Neuronal stem cell (in vitro differentiated cells): ENCODE results near the gene MACROD2.

Experiments
- DNase-seq: peaks from one replicate; pipeline ENCODE4 v3.0.0-alpha.2; 2013; ENCODE audit warnings: low spot score
- H2AFZ ChIP-seq: one replicate; pipeline ENCODE4 v1.6.1; 2013; ENCODE audit warnings: mild to moderate bottlenecking, low read length, inconsistent platforms
- H2AK5ac ChIP-seq: 2 replicates; pipeline ENCODE4 v1.6.1; 2013; ENCODE audit warnings: low read depth, mild to moderate bottlenecking, inconsistent platforms, low read length, moderate library complexity, mixed read lengths
- H2BK120ac ChIP-seq: 2 replicates; pipeline ENCODE4 v1.6.1; 2013; ENCODE audit warnings: low read depth, mild to moderate bottlenecking, inconsistent platforms, low read length, moderate library complexity, mixed read lengths
- H2BK12ac ChIP-seq: one replicate; pipeline ENCODE4 v1.6.1; 2013; ENCODE audit warnings: low read length, inconsistent platforms
- H2BK15ac ChIP-seq: 2 replicates; pipeline ENCODE4 v1.6.1; 2013; ENCODE audit warnings: mild to moderate bottlenecking, low read length, inconsistent platforms, mixed read lengths
- H2BK5ac ChIP-seq: one replicate; pipeline ENCODE4 v1.6.1; 2013; ENCODE audit warnings: inconsistent platforms, mild to moderate bottlenecking, low read length, moderate library complexity
- H3K14ac ChIP-seq: one replicate; pipeline ENCODE4 v1.6.1; 2013; ENCODE audit warnings: low read length, inconsistent platforms
- H3K18ac ChIP-seq: 2 replicates; pipeline ENCODE4 v1.6.1; 2013; ENCODE audit warnings: low read length, inconsistent platforms
- H3K23ac ChIP-seq: 2 replicates; pipeline ENCODE4 v1.6.1; 2013; ENCODE audit warnings: low read depth, mild to moderate bottlenecking, mixed read lengths, low read length, inconsistent platforms; ENCODE audit not compliant: poor library complexity
- H3K27ac ChIP-seq: replicated peaks from 3 replicates; pipeline ENCODE4 v1.5.1; 2013; ENCODE audit warnings: low read length, inconsistent platforms
- H3K27me3 ChIP-seq, 3 experiments: 2 replicates each; pipeline ENCODE4 v1.6.1; 2013; ENCODE audit warnings: low read length in 3 of 3, mild to moderate bottlenecking in 2 of 3, inconsistent platforms in 1 of 3, low read depth in 1 of 3, mixed read lengths in 1 of 3, moderate library complexity in 1 of 3; ENCODE audit not compliant: control insufficient read depth in 3 of 3, insufficient read depth in 3 of 3
- H3K36me3 ChIP-seq, 2 donors: replicated peaks in 1 of 2; 2 replicates each; pipeline ENCODE4 v1.6.1; 2013; ENCODE audit warnings: low read length in 2 of 2; ENCODE audit not compliant: control insufficient read depth in 2 of 2, insufficient read depth in 2 of 2
- H3K4ac ChIP-seq: 2 replicates; pipeline ENCODE4 v1.6.1; 2013; ENCODE audit warnings: inconsistent platforms, mild to moderate bottlenecking, low read length, moderate library complexity
- H3K4me1 ChIP-seq, 2 donors: 1 replicate in 1 of 2; 2 replicates in 1 of 2; pipeline ENCODE4 v1.6.1; 2013; ENCODE audit warnings: low read length in 2 of 2, low read depth in 1 of 2; ENCODE audit not compliant: control insufficient read depth in 2 of 2, insufficient read depth in 1 of 2
- H3K4me2 ChIP-seq: one replicate; pipeline ENCODE4 v1.6.1; 2013; ENCODE audit warnings: mild to moderate bottlenecking, low read length, inconsistent platforms; ENCODE audit not compliant: insufficient read depth, poor library complexity, severe bottlenecking
- H3K4me3 ChIP-seq, 2 donors: 2 replicates each; pipeline ENCODE4 v1.5.1; 2013; ENCODE audit warnings: low read length in 2 of 2, mild to moderate bottlenecking in 2 of 2, inconsistent platforms in 1 of 2, moderate library complexity in 1 of 2
- H3K79me1 ChIP-seq: one replicate; pipeline ENCODE4 v1.6.1; 2013; ENCODE audit warnings: low read depth, mild to moderate bottlenecking, inconsistent platforms, low read length, moderate library complexity
- H3K9ac ChIP-seq: one replicate; pipeline ENCODE4 v1.6.1; 2013; ENCODE audit warnings: mild to moderate bottlenecking, low read depth, low read length, inconsistent platforms; ENCODE audit not compliant: poor library complexity
- H3K9me3 ChIP-seq, 2 donors: replicated peaks in 1 of 2; 2 replicates each; pipeline versions ENCODE3 to v1.6.1; 2013; ENCODE audit warnings: low read length in 2 of 2, mild to moderate bottlenecking in 2 of 2, inconsistent platforms in 1 of 2, low read depth in 1 of 2, mixed read lengths in 1 of 2, moderate library complexity in 1 of 2; ENCODE audit not compliant: control insufficient read depth in 2 of 2, insufficient read depth in 1 of 2
- H4K8ac ChIP-seq: one replicate; pipeline ENCODE4 v1.6.1; 2013; ENCODE audit warnings: low read depth, mild to moderate bottlenecking, inconsistent platforms, low read length, moderate library complexity
- H4K91ac ChIP-seq: one replicate; pipeline ENCODE4 v1.6.1; 2013; ENCODE audit warnings: low read length, low read depth, mild to moderate bottlenecking, inconsistent platforms; ENCODE audit not compliant: poor library complexity
- WGBS, 2 donors: extraction: QIAGEN DNeasy Blood & Tissue Kit; methylation state at CpG; one replicate each; pipeline ENCODE4 v1.1.7; 2013; ENCODE audit warnings: missing lambda C conversion rate in 2 of 2, mixed read lengths in 1 of 2; ENCODE audit not compliant: insufficient read length in 2 of 2, insufficient replicate concordance in 1 of 2; ENCODE audit errors: extremely low coverage in 2 of 2; 5-methylcytosine and 5-hydroxymethylcytosine counted together

MACROD2 gene

DNA sequence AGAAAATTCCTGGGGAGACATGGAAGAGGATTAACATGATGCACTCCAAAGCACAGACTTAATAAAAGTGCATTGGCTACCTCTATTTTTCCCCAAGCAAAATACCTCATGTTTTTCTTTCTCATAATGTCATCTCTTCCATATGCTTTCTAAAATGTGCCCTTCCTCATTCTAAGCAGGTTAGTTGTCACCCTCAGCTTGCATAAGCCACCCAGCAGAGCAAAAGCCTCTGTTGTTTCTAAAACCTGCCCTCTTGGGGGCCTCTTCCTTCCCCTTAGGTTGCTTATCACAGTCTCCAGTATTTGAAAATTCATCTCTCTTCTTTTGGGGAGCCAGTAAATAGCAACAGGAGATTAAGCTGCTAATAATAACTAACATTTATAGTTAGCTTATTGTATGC lies 525.7 kb downstream of the MACROD2 start:
- Histone ChIP-seq H3K27me3 (no peaks in the 10 kb centered on the region), H3K4me3 (no peak overlapping the region), H2BK5ac (no peak overlapping the region), H4K8ac (no peak overlapping the region), H2BK12ac (no peak overlapping the region), H3K9me3 (no peaks in the 10 kb centered on the region), H4K91ac (no peak overlapping the region), H3K4me2 (no peak overlapping the region), H3K79me1 (no peaks in the 10 kb centered on the region), H2AK5ac (no peak overlapping the region), H3K27ac (no peak overlapping the region), H3K18ac (no peak overlapping the region), H3K9ac (no peak overlapping the region), H3K14ac (no peak overlapping the region), H2BK15ac (no peak overlapping the region), H3K4ac (no peak overlapping the region), H3K23ac (no peak overlapping the region), H3K4me1 (peaks cover 0 to 2% of the 10 kb centered on the region in 2 donors), H2AFZ (no peak overlapping the region), H2BK120ac (no peak overlapping the region), H3K36me3 (no peaks in the 10 kb centered on the region)
- DNase-seq: no peak

DNA sequence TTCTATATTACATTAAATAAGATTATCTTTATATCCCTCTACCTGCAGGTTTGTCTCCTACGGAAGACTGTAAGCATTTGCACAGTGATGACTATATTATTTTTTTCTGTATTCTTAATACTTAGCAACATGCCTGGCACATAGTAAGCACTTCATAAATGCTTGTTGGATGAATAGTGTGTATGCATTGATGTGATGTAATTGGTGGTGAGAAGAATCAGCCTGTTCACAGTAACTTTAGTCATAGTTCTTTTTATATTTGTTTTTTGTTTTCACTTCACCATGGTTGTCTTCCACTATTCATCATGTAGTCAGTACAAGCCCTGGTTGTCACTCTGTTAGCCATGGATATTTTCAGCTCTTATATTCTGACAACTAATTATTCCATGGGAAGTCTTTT lies 526.1 kb downstream of the MACROD2 start:
- H3K18ac ChIP-seq: no peak overlapping the region
- WGBS, 2 donors: no CpG with 5 or more reads among the region's 1 CpG
- H3K27me3 ChIP-seq: no peaks in the 10 kb centered on the region
- no peak overlapping the region for H2BK15ac ChIP-seq
- H2AK5ac ChIP-seq: no peak overlapping the region
- H4K91ac ChIP-seq: no peak overlapping the region
- no peak overlapping the region for H4K8ac ChIP-seq
- H3K79me1 ChIP-seq: no peaks in the 10 kb centered on the region
- H2BK12ac ChIP-seq: no peak overlapping the region
- no peaks in the 10 kb centered on the region for H3K36me3 ChIP-seq
- H3K14ac ChIP-seq: no peak overlapping the region
- DNase-seq: no peak
- no peak overlapping the region for H3K23ac ChIP-seq
- no peak overlapping the region for H2BK5ac ChIP-seq
- H2AFZ ChIP-seq: no peak overlapping the region
- peaks cover 0 to 2% of the 10 kb centered on the region in 2 donors for H3K4me1 ChIP-seq
- no peaks in the 10 kb centered on the region for H3K9me3 ChIP-seq
- no peak overlapping the region for H3K4ac ChIP-seq
- no peak overlapping the region for H2BK120ac ChIP-seq
- H3K4me3 ChIP-seq: no peak overlapping the region
- no peak overlapping the region for H3K4me2 ChIP-seq
- H3K27ac ChIP-seq: no peak overlapping the region
- no peak overlapping the region for H3K9ac ChIP-seq

DNA sequence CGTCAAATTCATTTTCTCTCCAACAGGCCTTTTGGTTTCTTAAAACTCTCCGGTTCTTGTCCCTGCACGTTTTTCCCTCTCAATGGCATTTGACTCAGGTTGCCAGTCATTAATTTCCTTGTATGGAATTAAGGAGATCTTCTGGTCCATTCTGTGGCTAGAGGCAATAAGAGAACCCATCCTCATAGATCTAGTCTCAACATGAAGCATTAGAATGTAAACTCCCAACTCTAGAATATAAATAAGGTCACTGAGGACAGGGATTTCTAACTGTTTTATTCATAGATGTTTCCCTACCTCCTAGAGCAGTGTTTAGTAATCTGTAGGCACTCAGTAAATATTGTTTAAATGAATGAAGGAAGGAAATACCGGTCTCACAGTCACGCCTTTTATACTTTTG lies 527.3 kb downstream of the MACROD2 start:
- no peaks in the 10 kb centered on the region for H3K36me3 ChIP-seq
- no peaks in the 10 kb centered on the region for H3K9me3 ChIP-seq
- no peak overlapping the region for H2BK120ac ChIP-seq
- no peak overlapping the region for H3K27ac ChIP-seq
- no peak overlapping the region for H3K14ac ChIP-seq
- H2BK15ac ChIP-seq: no peak overlapping the region
- no peak overlapping the region for H3K4me3 ChIP-seq
- H4K91ac ChIP-seq: no peak overlapping the region
- WGBS, 2 donors: no CpG with 5 or more reads among the region's 5 CpGs
- no peak overlapping the region for H2BK12ac ChIP-seq
- no peaks in the 10 kb centered on the region for H3K27me3 ChIP-seq
- H2AFZ ChIP-seq: no peak overlapping the region
- no peak overlapping the region for H4K8ac ChIP-seq
- no peak overlapping the region for H3K4ac ChIP-seq
- no peak overlapping the region for H3K4me2 ChIP-seq
- no peak overlapping the region for H3K18ac ChIP-seq
- H2BK5ac ChIP-seq: no peak overlapping the region
- peaks cover 0 to 2% of the 10 kb centered on the region in 2 donors for H3K4me1 ChIP-seq
- no peak overlapping the region for H2AK5ac ChIP-seq
- no peak for DNase-seq
- no peak overlapping the region for H3K9ac ChIP-seq
- H3K79me1 ChIP-seq: no peaks in the 10 kb centered on the region
- H3K23ac ChIP-seq: no peak overlapping the region

DNA sequence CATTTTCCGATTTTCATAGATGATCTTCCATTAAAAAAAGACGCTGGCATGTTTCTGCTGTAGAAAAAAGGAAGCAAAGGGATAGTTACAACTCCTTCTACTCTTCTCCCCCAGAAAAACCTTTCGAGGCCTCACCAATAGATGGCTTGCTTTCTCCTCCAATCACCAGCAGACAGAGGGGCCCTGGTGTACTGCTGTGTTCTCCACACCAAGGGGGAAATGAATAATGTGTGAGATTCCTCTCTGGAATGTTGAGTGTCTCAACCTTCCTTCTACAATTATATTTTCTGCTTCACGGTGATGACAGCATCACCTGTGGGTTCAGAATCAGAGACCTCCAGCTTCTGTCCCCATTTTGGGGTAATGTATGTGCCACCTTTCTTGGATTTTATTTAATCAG lies 527.8 kb downstream of the MACROD2 start:
- no peak overlapping the region for H2BK5ac ChIP-seq
- H3K9me3 ChIP-seq: no peaks in the 10 kb centered on the region
- WGBS, 2 donors: no CpG with 5 or more reads among the region's 4 CpGs
- no peak overlapping the region for H4K8ac ChIP-seq
- no peaks in the 10 kb centered on the region for H3K36me3 ChIP-seq
- H2AFZ ChIP-seq: no peak overlapping the region
- no peak overlapping the region for H3K27ac ChIP-seq
- H3K79me1 ChIP-seq: no peaks in the 10 kb centered on the region
- DNase-seq: no peak
- H2AK5ac ChIP-seq: no peak overlapping the region
- no peak overlapping the region for H2BK12ac ChIP-seq
- no peak overlapping the region for H3K9ac ChIP-seq
- no peak overlapping the region for H4K91ac ChIP-seq
- no peak overlapping the region for H2BK120ac ChIP-seq
- no peak overlapping the region for H3K14ac ChIP-seq
- no peak overlapping the region for H3K4me3 ChIP-seq
- H3K23ac ChIP-seq: no peak overlapping the region
- H3K4me1 ChIP-seq: peaks cover 0 to 2% of the 10 kb centered on the region in 2 donors
- H3K27me3 ChIP-seq: no peaks in the 10 kb centered on the region
- no peak overlapping the region for H3K18ac ChIP-seq
- no peak overlapping the region for H3K4me2 ChIP-seq
- H2BK15ac ChIP-seq: no peak overlapping the region
- no peak overlapping the region for H3K4ac ChIP-seq
